NCI-H146 (cell line): ENCODE results near the gene CLEC4M.
A peak's percentile ranks its signal among the peaks of the same experiment; 100 is the strongest.
"Not testable (repeated sequence)": the region's sequence is repeated elsewhere in the genome, so short reads cannot be mapped to it uniquely, and the experiment has no call there.

Source experiments
- DNase-seq: peaks from one replicate; lab custom pipeline; 2025; lab: John Stamatoyannopoulos, UW

CLEC4M gene

GRCh38 chr19:7775761-7776160, 12.7 kb downstream of the CLEC4M start:
- DNase-seq: no peak

GRCh38 chr19:7778081-7778480, 15.0 kb downstream of the CLEC4M start:
- DNase-seq: no peak

DNA sequence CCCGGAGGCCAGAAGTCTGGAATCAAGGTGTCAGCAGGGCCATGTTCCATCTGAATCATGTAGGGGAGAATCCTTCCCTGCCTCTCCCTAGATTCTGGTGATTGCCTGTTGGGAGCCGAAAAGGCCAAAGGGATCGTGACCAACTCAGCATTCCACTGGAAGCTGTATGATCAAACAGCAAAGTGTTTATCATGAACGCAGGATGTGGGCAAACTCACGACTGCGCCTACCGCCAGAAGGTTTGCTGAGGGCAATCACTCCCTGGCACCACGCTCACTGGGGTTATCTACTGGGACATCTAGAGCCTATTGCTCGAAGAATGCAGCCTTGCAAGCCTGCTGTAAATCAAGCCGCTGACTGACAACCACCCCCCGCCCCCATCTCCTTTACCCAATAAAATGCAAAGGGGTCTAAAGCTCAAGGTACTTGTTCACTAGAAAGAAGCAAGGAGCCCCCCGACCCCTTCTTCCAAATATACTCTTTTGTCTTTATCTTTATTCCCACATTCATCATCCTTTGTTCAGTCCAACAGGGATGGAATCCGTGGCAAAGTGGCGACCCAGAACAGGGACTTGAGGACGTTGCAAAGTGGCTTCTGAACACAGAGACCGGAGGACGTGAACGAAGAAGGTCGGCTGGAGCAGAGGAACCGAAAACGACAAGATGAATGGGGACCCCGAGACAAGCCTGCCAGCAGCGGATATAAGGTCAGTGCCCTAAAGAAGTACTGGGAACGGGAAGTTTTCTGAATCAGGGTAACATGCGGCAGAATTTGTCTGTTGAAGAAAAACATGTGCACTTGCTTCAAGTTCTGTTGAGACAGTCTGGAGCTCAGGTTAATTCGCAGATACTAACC, 16.8 kb downstream of the CLEC4M start:
- no peak for DNase-seq

DNA sequence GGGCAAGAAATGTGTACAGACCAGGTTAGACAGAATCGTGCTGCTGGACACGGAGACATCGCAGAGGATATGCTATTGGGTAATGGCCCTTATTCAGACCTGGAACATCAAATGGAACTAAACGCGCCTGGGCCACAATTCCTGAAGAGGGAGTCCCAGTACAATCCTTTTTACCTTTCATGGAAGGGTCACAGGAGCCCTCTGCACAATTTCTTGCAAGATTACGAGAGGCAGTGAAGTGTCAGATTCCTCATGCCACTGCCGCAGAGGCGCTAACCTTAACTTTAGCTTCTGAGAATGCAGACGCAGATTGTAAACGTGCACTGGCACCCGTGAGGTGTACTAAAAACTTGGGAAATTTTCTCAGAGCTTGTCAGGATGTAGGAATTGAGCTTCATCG, 18.1 kb downstream of the CLEC4M start:
- no peak for DNase-seq

DNA sequence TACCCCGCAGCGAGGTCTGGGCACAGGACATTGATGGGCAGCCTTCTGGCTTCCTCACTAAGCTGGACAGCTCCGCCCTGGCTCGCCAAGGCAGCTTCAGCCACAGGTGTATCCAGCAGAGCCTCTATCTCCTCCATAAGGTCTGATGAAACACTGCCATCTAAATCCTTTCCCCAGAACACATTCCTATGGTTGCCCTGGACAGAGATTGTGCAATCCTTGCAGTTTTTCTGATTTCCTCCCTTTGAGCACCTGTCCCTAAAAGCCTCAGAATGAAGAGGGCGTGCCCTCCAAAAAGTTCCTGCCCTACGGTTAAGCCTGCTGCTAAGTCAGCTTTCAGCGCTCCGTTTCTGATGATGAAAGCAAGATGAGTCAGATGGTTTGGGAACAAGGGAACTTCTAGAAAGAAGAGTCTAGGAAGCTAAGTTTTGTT, 21.0 kb downstream of the CLEC4M start:
- DNase-seq: no peak

DNA sequence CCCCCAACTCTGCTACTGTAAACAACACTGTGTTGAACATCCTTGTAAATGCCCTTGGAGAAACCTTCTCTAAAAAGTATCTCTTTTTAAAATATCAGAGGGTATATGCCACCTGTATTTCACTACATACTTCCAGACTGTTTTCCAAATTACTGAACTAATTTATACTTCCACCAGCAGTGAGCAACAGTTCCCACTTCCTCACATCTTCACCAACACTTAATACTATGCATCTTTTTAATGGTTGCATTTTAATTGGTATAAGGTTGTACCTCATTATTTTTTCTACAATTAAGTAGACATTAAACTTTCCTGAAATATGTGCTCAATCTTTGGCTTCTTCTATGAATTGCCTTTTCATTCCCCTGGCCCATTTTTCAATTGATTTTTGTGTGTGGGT, 21.8 kb downstream of the CLEC4M start:
- no peak for DNase-seq

GRCh38 chr19:7787141-7787540, 24.1 kb downstream of the CLEC4M start:
- DNase-seq: no peak

DNA sequence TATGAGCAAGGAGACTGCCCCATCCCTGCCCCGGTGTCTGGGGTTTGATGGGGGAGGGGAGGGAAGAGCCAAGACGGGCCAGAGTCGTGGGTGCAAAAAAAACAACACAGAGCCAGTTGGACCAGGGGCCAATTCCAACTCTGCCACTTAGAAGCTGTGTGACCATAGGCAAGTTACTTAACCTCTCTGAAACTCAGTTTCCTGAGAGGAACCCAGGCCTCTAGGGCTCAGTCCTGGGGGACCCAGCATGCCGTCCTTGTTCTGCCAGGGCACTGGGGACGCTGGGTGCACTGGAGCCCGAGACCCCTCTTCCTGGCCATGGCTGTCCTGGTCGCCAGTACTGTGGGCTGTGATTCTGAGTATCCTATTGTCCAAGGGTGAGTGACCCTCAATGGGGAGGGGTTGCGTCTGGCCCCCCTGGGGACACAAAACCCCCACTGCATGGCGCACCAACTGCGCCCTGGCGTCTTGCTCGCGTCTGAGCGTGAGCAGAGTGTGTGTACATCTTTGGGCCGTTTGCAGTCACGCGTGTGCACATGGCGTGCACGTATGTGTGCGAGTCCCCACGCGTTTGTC, 24.6 kb downstream of the CLEC4M start:
- DNase-seq: no peak

- no peak for DNase-seq
These were observed 25.3 kb downstream of the CLEC4M start for GRCh38 chr19:7788178-7788932.

DNA sequence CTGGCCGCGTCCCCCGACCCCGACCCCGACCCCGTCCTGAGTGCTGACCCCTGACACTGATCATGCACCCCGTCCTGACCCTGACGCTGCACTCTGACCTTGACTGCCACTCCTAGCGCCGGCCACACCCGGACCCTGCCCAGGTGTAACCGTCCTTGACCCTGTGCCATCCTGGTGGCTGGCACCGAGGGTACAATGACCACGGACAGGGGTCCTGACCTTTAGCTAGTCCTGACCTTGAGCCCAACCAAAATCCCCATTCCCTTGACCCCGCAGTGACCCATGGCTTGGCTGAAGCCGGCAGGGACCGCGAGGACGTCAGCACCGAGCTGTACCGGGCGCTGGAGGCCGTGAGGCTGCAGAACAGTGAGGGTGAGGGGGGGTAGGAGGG, 25.9 kb downstream of the CLEC4M start:
- no peak for DNase-seq

DNA sequence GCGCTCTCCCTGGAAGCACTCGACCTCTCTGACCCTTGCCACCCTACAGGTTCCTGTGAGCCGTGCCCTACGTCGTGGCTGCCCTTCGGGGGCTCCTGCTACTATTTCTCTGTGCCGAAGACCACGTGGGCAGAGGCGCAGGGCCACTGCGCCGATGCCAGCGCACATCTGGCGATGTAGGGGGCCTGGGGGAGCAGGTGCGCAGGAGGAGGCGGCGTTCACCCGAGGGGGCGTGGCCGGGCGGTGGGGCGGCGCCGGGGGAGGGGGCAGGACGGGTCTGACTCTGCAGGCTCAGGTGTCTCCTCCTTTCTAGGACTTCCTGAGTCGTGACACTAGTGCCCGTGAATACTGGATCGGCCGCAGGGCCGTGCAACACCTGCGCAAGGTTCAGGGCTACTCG, 26.4 kb downstream of the CLEC4M start:
- peak; percentile 50 for DNase-seq

DNA sequence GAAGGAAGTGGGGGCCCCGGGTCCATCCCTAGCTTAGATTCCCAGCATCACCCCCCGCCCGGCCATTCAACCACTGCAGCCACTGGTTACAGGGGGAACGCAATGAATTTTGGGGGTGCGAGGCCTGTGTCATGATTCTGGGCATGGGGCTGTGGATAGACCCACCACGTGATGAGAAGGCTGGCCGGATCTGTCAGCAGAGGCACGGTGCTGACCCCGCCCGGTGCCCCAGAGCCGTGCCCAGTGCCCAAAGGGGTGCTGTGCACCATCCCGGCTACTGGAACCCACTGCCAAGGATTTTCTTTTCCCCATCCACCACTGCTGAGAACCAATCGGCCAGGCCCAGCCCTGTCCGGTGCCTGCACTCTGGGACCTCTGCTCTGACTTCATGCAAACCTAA, 27.4 kb downstream of the CLEC4M start:
- no peak for DNase-seq

GRCh38 chr19:7792281-7792680, 29.2 kb downstream of the CLEC4M start:
- no peak for DNase-seq

GRCh38 chr19:7792701-7793100, 29.7 kb downstream of the CLEC4M start:
- not testable (repeated sequence) for DNase-seq

GRCh38 chr19:7793493-7793892, 30.4 kb downstream of the CLEC4M start:
- DNase-seq: no peak

- DNase-seq: peak; percentile 93
These were observed 32.6 kb downstream of the CLEC4M start for GRCh38 chr19:7795555-7796161.

DNA sequence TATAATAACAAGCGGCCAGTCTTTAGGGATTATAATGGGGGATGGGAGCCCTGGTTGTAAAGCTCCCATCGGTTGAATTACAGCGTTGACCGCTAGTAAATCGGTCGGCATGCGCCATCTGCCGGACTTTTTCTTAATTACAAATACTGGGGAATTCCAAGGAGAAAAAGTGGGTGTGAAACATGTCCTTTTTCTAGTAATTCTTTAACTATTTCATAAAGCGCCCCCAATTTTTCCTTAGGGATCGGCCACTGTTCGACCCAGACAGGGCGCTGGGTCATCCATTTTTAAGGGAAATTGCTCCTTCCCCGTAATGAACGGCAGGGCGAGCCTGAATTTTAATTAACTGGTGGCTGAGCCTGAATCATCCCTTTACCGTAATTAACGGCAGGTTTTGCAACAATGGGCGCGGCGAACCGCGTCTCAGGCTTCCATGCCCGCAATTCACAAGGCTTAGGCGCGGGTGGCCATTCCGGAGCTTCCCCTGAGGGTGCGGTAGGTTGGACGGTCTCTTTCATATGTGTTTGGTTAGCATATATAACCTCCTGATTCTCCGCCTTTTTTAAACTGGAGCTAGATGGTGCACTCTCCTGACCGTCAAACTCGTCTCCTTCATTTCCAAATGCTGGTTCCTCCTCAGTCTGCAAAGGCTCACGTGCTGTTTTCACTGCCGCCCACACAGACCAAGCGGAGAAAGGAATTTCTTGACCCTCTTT, 36.8 kb downstream of the CLEC4M start:
- peak; percentile 62 for DNase-seq

DNA sequence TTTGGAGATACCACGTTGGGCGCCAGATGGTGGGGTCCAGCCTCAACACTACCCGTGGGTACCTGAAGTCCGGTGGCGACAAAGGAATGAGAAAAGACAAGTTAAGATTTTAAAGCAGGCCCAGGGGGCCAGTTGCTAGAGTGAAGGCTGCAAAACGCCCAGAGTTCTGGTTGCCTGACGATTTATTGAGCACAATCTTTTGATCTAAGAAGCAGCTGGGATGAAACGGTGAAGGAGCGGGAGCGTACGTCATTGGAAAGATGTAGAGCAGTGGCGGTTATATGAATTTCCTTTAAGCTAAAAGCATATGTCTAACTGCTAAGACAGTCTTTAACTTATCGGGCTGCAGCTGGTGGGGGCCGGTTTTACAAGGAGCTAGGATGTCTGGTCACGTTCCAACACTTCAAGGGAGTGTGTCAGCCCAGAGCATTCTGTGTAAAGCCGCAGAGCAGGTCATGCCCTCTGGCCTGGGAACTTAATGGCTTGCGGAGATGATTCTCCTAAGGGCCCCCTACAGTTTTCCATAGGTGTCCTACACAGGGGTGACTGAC, 38.1 kb downstream of the CLEC4M start:
- no peak for DNase-seq

- no peak for DNase-seq
These were observed 43.2 kb downstream of the CLEC4M start for GRCh38 chr19:7806234-7806633.

DNA sequence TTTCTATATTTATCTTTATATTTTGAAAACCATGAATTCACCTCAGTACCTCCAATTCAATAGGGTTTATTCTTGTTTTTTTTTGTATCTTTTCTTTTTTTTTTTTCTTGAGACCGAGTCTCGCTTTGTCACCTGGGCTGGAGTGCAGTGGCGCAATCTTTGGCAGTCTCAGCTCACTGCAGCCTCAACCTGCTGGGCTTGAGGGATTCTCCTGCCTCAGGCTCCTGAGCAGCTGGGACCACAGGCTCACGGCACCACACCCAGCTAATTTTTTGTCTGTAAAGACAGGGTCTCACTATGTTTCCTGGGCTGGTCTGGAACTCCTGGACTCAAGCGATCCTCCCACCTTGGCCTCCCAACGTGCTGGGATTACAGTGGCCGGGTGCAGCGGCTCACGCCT, 43.8 kb downstream of the CLEC4M start:
- DNase-seq: no peak

DNA sequence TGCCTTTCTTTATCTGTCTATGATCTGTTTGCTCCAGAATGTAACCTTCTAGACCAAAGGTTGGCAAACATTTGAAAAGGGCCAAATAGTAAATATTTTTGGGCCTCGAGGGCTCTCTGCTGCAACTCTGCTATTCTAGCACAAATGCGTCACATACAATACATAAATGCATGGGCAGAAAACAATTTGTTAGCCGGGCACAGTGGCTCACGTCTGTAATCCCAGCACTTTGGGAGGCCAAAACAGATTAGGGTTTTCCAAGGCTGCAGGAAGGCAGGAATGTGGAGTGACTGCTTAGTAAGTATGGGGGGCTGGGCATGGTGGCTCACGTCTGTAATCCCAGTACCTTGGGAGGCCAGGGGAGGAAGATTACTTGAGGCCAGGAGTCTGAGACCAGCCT, 45.1 kb downstream of the CLEC4M start:
- no peak for DNase-seq

GRCh38 chr19:7811989-7812388, 48.9 kb downstream of the CLEC4M start:
- DNase-seq: no peak
